Heart left ventricle (tissue), 16 donors: ENCODE results near the gene ADCY9. TPM values are rescaled to one million over a fixed set of nuclear protein-coding genes. Genes with fewer than 3 reads are reported as not detected.

ENCODE experiments used
- ATAC-seq, 4 donors: fragments of 200-7000 bp; cut with Tn5 transposase; one replicate each; pipeline ENCODE4 v1.9.1; 2020 to 2022; ENCODE audit warnings: moderate library complexity in 4 of 4, mild to moderate bottlenecking in 3 of 4, moderate number of reproducible peaks in 1 of 4
- DNase-seq, 5 donors: peaks; one replicate each; pipeline ENCODE4 v3.0.0-alpha.2; 2020
- H3K27ac ChIP-seq, 12 donors: fragments of 200-600 bp; sonication (generic) in 4 of 12; one replicate each; pipeline versions ENCODE4 v1.5.0 to v1.8.0; 2016 to 2022; ENCODE audit warnings: mild to moderate bottlenecking in 2 of 12
- H3K27me3 ChIP-seq, 9 donors: fragments of 200-600 bp; sonication (generic) in 2 of 9; one replicate each; pipeline versions ENCODE4 v1.5.1 to v1.8.0; 2016 to 2022; ENCODE audit warnings: mild to moderate bottlenecking in 3 of 9
- H3K36me3 ChIP-seq, 9 donors: fragments of 200-600 bp; sonication (generic) in 2 of 9; one replicate each; pipeline versions ENCODE4 v1.5.0 to v1.8.0; 2018 to 2022; ENCODE audit warnings: mild to moderate bottlenecking in 2 of 9
- H3K4me1 ChIP-seq, 12 donors: fragments of 200-600 bp; sonication (generic) in 4 of 12; one replicate each; pipeline versions ENCODE4 v1.5.0 to v1.8.0; 2016 to 2022; ENCODE audit warnings: mild to moderate bottlenecking in 3 of 12
- H3K4me3 ChIP-seq, 12 donors: fragments of 200-600 bp; sonication (generic) in 4 of 12; one replicate each; pipeline versions ENCODE4 v1.5.0 to v1.8.0; 2017 to 2022; ENCODE audit warnings: mild to moderate bottlenecking in 9 of 12, moderate library complexity in 4 of 12
- H3K9me3 ChIP-seq, 12 donors: fragments of 200-600 bp; sonication (generic) in 4 of 12; one replicate each; pipeline versions ENCODE4 v1.5.0 to v1.8.0; 2016 to 2022; ENCODE audit warnings: mild to moderate bottlenecking in 1 of 12
- POLR2A ChIP-seq, 2 donors: fragments of 450-650 bp; IDR thresholded peaks; one replicate each; pipeline ENCODE4 v1.6.1; 2017; ENCODE audit warnings: antibody characterized with exemption in 2 of 2, mild to moderate bottlenecking in 2 of 2, moderate library complexity in 2 of 2
- WGBS, 4 donors: extraction: QIAGEN DNeasy Blood & Tissue Kit in 2 of 4; methylation state at CpG; one replicate each; pipeline versions ENCODE4 v1.1.5 to v1.1.7; 2013 to 2018; 5-methylcytosine and 5-hydroxymethylcytosine counted together
- intact Hi-C, 10 donors: fragments of 100-400 bp; cut with DNase I; formaldehyde crosslinking; loops; one replicate each; pipeline versions ENCODE4 v1.11.1 to v1.14.2; 2022
- polyA plus RNA-seq, 2 donors: library from polyadenylated mRNA; stranded (reverse); fragments of 200-250 nt; gene quantifications; one replicate each; pipeline ENCODE4 v1.2.3, GENCODE V29; 2013
- total RNA-seq, 9 donors: library from RNA; depleted of rRNA in 2 of 9; stranded (reverse); fragments of >200 nt in 2 of 9; fragmentation: NEBNext Ultra II Directional in 3 of 9; extraction: Animal tissue kit (Norgen Biotek cat#: 25700) in 3 of 9; gene quantifications; one replicate each; pipeline versions ENCODE4 v1.1.0 to v1.2.4, GENCODE V29; 2016 to 2023
- TF ChIP-seq, protein P1 (sequence below), 12 donors: fragments of 200-600 bp; sonication (generic) in 4 of 12; IDR thresholded peaks; one replicate each; pipeline versions ENCODE4 v1.5.0 to v1.8.0; 2018 to 2022; ENCODE audit warnings: antibody characterized with exemption in 12 of 12, mild to moderate bottlenecking in 5 of 12
- donor health status: ischemic (EF 13 %, LVEDD 7.1; RV severe dilation, severe dysfunction).
- donor health status: healthy with polysubstance abuse.
- donor health status: DM: no; HTN: yes; CAD: no.
- donor health status: DM: no; HTN: no; CAD: no.
- donor health status: ischemic (EF 25% LVEDD 6.9; RV normal size, moderate dysfunction).
- donor health status: ischemic (EF 25% LVEDD 5.7; RV mildly dilated, moderate dysfunction).
- donor health status: healthy.
- donor health status: DM: yes; HTN: yes; CAD: no.
- donor health status: ischemic (EF 35%, LVEDD 5.7; RV mildly dilated, moderate dysfunction).
- donor health status: nonischemic (EF 11% LVEDD 7.7; RV severe dilation, severe dysfunction).
- donor health status: DM: yes; HTN: yes; CAD: no.
- donor health status: PGD.
- donor health status: ischemic (EF 29% LVEDD 5.4; RV normal size, mild dysfunction).
- donor health status: nonischemic (EF 23%, LVEDD 6.1; RV moderate dilation, normal function).

Gene ADCY9
- total and polyA plus RNA-seq, 11 donors = 11.8 to 85.8 (median 45.0) TPM

DNA sequence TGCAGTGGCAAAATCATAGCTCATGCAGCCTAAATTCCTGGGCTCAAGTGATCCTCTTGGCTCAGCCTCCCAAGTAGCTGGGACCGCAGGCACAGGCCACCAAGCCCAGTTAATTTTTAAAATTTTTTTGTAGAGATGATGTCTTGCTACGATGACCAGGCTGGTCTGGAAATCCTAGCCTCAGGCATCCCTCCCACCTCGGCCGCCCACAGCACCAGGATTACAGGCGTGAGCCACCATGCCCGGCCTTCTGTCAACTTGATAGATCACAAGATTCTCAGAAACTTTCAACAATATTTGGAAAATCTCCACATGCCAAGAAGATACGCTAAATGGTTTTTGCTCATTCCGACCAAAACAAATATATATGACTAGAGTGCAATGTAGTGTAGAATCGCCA lies 111.0 kb downstream of the ADCY9 start:
- Histone ChIP-seq H3K4me3 (no peak overlapping the region), H3K27ac (no peak overlapping the region), H3K9me3 (no peaks in the 10 kb centered on the region), H3K27me3 (no peaks in the 10 kb centered on the region), H3K36me3 (peaks cover 0 to 9% (median 0%) of the 10 kb centered on the region in 9 donors), H3K4me1 (peaks cover 0 to 16% (median 5%) of the 10 kb centered on the region in 12 donors)
- ATAC-seq = no peak
- TF ChIP-seq, protein P1, sequence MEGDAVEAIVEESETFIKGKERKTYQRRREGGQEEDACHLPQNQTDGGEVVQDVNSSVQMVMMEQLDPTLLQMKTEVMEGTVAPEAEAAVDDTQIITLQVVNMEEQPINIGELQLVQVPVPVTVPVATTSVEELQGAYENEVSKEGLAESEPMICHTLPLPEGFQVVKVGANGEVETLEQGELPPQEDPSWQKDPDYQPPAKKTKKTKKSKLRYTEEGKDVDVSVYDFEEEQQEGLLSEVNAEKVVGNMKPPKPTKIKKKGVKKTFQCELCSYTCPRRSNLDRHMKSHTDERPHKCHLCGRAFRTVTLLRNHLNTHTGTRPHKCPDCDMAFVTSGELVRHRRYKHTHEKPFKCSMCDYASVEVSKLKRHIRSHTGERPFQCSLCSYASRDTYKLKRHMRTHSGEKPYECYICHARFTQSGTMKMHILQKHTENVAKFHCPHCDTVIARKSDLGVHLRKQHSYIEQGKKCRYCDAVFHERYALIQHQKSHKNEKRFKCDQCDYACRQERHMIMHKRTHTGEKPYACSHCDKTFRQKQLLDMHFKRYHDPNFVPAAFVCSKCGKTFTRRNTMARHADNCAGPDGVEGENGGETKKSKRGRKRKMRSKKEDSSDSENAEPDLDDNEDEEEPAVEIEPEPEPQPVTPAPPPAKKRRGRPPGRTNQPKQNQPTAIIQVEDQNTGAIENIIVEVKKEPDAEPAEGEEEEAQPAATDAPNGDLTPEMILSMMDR (IDR thresholded peaks at IDR 0.05) = no peak
- no peak for TF ChIP-seq POLR2A (IDR thresholded peaks at IDR 0.05)
- 89 to 96% (median 93%) methylated on average over 9 of the region's 9 CpGs for WGBS, 4 donors
- no peak for DNase-seq
- intact Hi-C loops = loop anchor here in 3 of 10 donors (10.0 kb wide), 2 partner anchors 100 to 110 kb away; partner anchors contain the start of gene ADCY9 (in 2 of the 3)

DNA sequence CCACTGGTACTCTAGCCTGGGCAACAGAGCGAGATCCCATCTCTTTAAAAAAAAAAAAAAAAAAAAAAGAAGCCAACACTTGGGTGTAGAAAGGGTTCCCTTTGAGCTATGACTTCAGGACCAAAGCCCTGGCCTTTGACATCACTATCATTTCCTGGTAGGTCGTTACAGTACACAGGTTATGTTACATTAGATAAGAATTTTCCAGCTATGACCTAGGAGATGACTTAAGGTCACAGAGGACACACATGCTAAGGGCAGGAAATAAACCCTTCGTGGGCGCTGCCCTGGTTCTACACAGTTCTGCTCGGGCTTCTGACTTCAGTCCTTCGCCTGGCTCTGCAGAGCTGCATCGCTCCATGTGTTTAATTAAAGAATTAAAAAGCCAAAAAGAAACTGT lies 112.0 kb downstream of the ADCY9 start:
- Histone ChIP-seq H3K36me3 (peaks cover 0 to 9% (median 0%) of the 10 kb centered on the region in 9 donors), H3K9me3 (no peaks in the 10 kb centered on the region), H3K27ac (no peak overlapping the region), H3K4me1 (peaks cover 0 to 26% (median 14%) of the 10 kb centered on the region in 12 donors), H3K27me3 (no peaks in the 10 kb centered on the region), H3K4me3 (no peak overlapping the region)
- TF ChIP-seq, protein P1 (IDR thresholded peaks at IDR 0.05) = no peak
- TF ChIP-seq POLR2A (IDR thresholded peaks at IDR 0.05) = no peak
- ATAC-seq (no peak), DNase-seq (no peak)
- 83 to 86% (median 84%) methylated on average over 7 of the region's 7 CpGs for WGBS, 4 donors
- intact Hi-C loops = loop anchor here in 4 of 10 donors (5.0 to 10.0 kb wide), 3 partner anchors 98 to 111 kb away; partner anchors contain the start of gene ADCY9 (in 2 of the 4)

DNA sequence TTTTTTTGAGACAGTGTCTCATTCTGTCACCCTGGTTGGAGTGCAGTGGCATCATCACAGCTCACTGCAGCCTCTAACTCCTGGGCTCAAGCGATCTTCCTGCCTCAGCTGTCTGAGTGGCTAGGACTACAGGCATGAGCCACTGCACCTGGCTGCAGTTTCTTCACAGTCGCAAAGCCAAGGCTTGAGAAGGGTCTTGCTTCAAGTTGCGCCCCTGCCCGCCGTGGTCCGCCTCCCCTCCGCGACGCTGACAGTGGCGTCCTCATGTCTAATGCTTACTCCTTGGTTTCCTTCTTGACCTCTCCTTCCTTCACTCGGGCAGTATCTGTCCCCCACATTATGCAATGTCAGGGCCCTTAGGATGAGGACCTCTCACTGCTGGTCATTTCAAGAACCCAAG lies 112.7 kb downstream of the ADCY9 start:
- TF ChIP-seq POLR2A (IDR thresholded peaks at IDR 0.05) = no peak
- H3K9me3 ChIP-seq = no peaks in the 10 kb centered on the region
- no peaks in the 10 kb centered on the region for H3K27me3 ChIP-seq
- intact Hi-C loops = loop anchor here in 4 of 10 donors (5.0 to 10.0 kb wide), 3 partner anchors 99 to 111 kb away; partner anchors contain the start of gene ADCY9 (in 2 of the 4)
- peaks cover 0 to 31% (median 17%) of the 10 kb centered on the region in 12 donors for H3K4me1 ChIP-seq
- H3K4me3 ChIP-seq = no peak overlapping the region
- H3K36me3 ChIP-seq = peaks cover 0 to 9% (median 0%) of the 10 kb centered on the region in 9 donors
- 91 to 97% (median 93%) methylated on average over 10 to 11 of the region's 11 CpGs for WGBS, 4 donors
- no peak overlapping the region for H3K27ac ChIP-seq
- ATAC-seq (no peak), DNase-seq (no peak)

DNA sequence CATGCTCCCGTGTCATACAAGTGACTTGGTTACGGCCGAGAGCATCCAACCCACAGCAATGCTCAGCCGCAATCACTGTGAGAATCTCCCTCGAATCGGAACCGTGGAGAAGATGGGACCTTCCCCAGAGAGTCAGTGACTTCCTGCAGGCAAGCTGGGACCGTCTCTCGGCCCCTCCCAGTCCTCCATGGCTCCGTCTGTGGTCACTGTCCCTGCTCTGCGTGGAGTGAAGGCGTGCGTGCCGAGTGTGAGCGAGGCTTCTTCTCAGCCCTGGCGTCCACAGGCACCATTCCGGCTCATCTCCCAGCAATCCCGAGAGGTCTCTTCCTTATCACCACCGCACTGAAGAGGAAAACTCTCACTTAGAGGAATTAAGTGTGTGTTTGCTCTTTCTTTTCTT lies 113.1 kb downstream of the ADCY9 start:
- TF ChIP-seq, protein P1 (IDR thresholded peaks at IDR 0.05) = no peak
- no peak for TF ChIP-seq POLR2A (IDR thresholded peaks at IDR 0.05)
- Histone ChIP-seq H3K27ac (peak overlapping the region in 1 of 12 donors; percentile 12), H3K4me3 (no peak overlapping the region), H3K36me3 (peaks cover 0 to 9% (median 0%) of the 10 kb centered on the region in 9 donors), H3K27me3 (no peaks in the 10 kb centered on the region), H3K9me3 (no peaks in the 10 kb centered on the region), H3K4me1 (peaks cover 0 to 31% (median 17%) of the 10 kb centered on the region in 12 donors)
- WGBS, 4 donors = 74 to 86% (median 79%) methylated on average over 19 of the region's 19 CpGs
- peak in 2 of 4 donors; percentile 19 to 24 for ATAC-seq
- no peak for DNase-seq
- intact Hi-C loops = loop anchor here in 4 of 10 donors (5.0 to 10.0 kb wide), 3 partner anchors 99 to 112 kb away; partner anchors contain the start of gene ADCY9 (in 2 of the 4)
